ENCODE data around the gene KRT3.

KRT3 gene

GRCh38 chr12:52808573-52809160 is 12.8 kb upstream of the KRT3 start:
- no peaks in the 10 kb centered on the region for H3K9me3 ChIP-seq (ENCODE audit: control insufficient read depth, insufficient read depth, low read length)

GRCh38 chr12:52807544-52808470 is 11.9 kb upstream of the KRT3 start:
- Histone ChIP-seq H3K9me2 (replicated peaks; ENCODE audit: control insufficient read depth, low read length) (no peaks in the 10 kb centered on the region), H3K9me3 (ENCODE audit: control insufficient read depth, insufficient read depth, low read length) (no peaks in the 10 kb centered on the region), H3K4me2 (ENCODE audit: low read length) (no peak overlapping the region), H3K4me3 (ENCODE audit: low read length) (no peak overlapping the region), H3K36me3 (ENCODE audit: control insufficient read depth, low read length) (no peaks in the 10 kb centered on the region), H3K4me1 (ENCODE audit: control insufficient read depth, low read length) (no peaks in the 10 kb centered on the region), H4K20me1 (ENCODE audit: control insufficient read depth, insufficient read depth, low read depth, low read length) (no peaks in the 10 kb centered on the region), H3K27ac (ENCODE audit: low read depth, low read length) (no peak overlapping the region), H3K27me3 (ENCODE audit: control insufficient read depth, low read length) (no peaks in the 10 kb centered on the region), H3K79me2 (ENCODE audit: control insufficient read depth, low read length) (no peaks in the 10 kb centered on the region), H3F3A (ENCODE audit: control insufficient read depth, insufficient read depth) (no peaks in the 10 kb centered on the region)
- no peak for TF ChIP-seq CTCF (IDR thresholded peaks at IDR 0.05; ENCODE audit: low read depth, low read length, poor library complexity, severe bottlenecking)
- TF ChIP-seq EZH2phosphoT487 (IDR thresholded peaks at IDR 0.05; ENCODE audit: borderline replicate concordance, low read length): no peak

More at GRCh38 chr12:52808573-52809160, 12.8 kb upstream of the KRT3 start:
- Histone ChIP-seq H3F3A (ENCODE audit: control insufficient read depth, insufficient read depth) (no peaks in the 10 kb centered on the region), H3K4me2 (ENCODE audit: low read length) (no peak overlapping the region), H4K20me1 (ENCODE audit: control insufficient read depth, insufficient read depth, low read depth, low read length) (no peaks in the 10 kb centered on the region), H3K36me3 (ENCODE audit: control insufficient read depth, low read length) (no peaks in the 10 kb centered on the region), H3K4me1 (ENCODE audit: control insufficient read depth, low read length) (no peaks in the 10 kb centered on the region), H3K9me2 (replicated peaks; ENCODE audit: control insufficient read depth, low read length) (no peaks in the 10 kb centered on the region), H3K27ac (ENCODE audit: low read depth, low read length) (no peak overlapping the region), H3K79me2 (ENCODE audit: control insufficient read depth, low read length) (no peaks in the 10 kb centered on the region), H3K4me3 (ENCODE audit: low read length) (no peak overlapping the region), H3K27me3 (ENCODE audit: control insufficient read depth, low read length) (no peaks in the 10 kb centered on the region)
- TF ChIP-seq EZH2phosphoT487 (IDR thresholded peaks at IDR 0.05; ENCODE audit: borderline replicate concordance, low read length) (no peak), CTCF (IDR thresholded peaks at IDR 0.05; ENCODE audit: low read depth, low read length, poor library complexity, severe bottlenecking) (no peak)

- Histone ChIP-seq H3K27ac (ENCODE audit: low read depth, low read length) (no peak overlapping the region), H3K79me2 (ENCODE audit: control insufficient read depth, low read length) (no peaks in the 10 kb centered on the region), H3K27me3 (ENCODE audit: control insufficient read depth, low read length) (no peaks in the 10 kb centered on the region; the same call in 1 of the 2 replicates), H3F3A (ENCODE audit: control insufficient read depth, insufficient read depth) (no peaks in the 10 kb centered on the region), H3K9me3 (ENCODE audit: control insufficient read depth, insufficient read depth, low read length) (no peaks in the 10 kb centered on the region), H3K4me3 (ENCODE audit: low read length) (no peak overlapping the region), H3K4me2 (ENCODE audit: low read length) (no peak overlapping the region), H3K9me2 (replicated peaks; ENCODE audit: control insufficient read depth, low read length) (no peaks in the 10 kb centered on the region), H3K36me3 (ENCODE audit: control insufficient read depth, low read length) (no peaks in the 10 kb centered on the region), H4K20me1 (ENCODE audit: control insufficient read depth, insufficient read depth, low read depth, low read length) (no peaks in the 10 kb centered on the region), H3K4me1 (ENCODE audit: control insufficient read depth, low read length) (no peaks in the 10 kb centered on the region)
- TF ChIP-seq EZH2phosphoT487 (IDR thresholded peaks at IDR 0.05; ENCODE audit: borderline replicate concordance, low read length) (no peak), CTCF (IDR thresholded peaks at IDR 0.05; ENCODE audit: low read depth, low read length, poor library complexity, severe bottlenecking) (no peak)
Observed at GRCh38 chr12:52806821-52807543, 11.1 kb upstream of the KRT3 start.

Measured in DOHH2 (cell line).